Tibial artery (tissue), 4 donors: ENCODE results near the gene TMBIM1.
A peak's percentile ranks its signal among the peaks of the same experiment; 100 is the strongest.

Experiments used
- DNase-seq, 2 donors: peaks; one replicate each; pipeline ENCODE4 v3.0.0-alpha.2; 2019
- H3K27ac ChIP-seq, 2 donors: fragments of 200-600 bp; sonication (generic) in 1 of 2; 1 replicate in 1 of 2; 2 replicates in 1 of 2; pipeline ENCODE4 v1.5.1; 2018 to 2019; ENCODE audit warnings: mild to moderate bottlenecking in 1 of 2
- H3K27me3 ChIP-seq, 2 donors: fragments of 200-600 bp; sonication (generic) in 1 of 2; one replicate each; pipeline versions ENCODE4 v1.5.1 to v1.6.0; 2016 to 2019
- H3K36me3 ChIP-seq, 3 donors: fragments of 200-600 bp; sonication (generic) in 2 of 3; one replicate each; pipeline ENCODE4 v1.5.1; 2016 to 2019; ENCODE audit warnings: mild to moderate bottlenecking in 2 of 3
- H3K4me1 ChIP-seq, 4 donors: fragments of 200-600 bp; sonication (generic) in 2 of 4; 1 replicate in 3 of 4; 2 replicates in 1 of 4; pipeline ENCODE4 v1.5.1; 2016 to 2019
- H3K4me3 ChIP-seq, 2 donors: fragments of 200-600 bp; sonication (generic) in 1 of 2; 1 replicate in 1 of 2; 2 replicates in 1 of 2; pipeline ENCODE4 v1.5.1; 2018 to 2019; ENCODE audit warnings: mild to moderate bottlenecking in 2 of 2
- H3K9me3 ChIP-seq, 3 donors: fragments of 200-600 bp; sonication (generic) in 1 of 3; one replicate each; pipeline ENCODE4 v1.5.1; 2016 to 2019
- CTCF ChIP-seq, 2 experiments: fragments of 200-600 bp in 1 of 2; fragments of 450-650 bp in 1 of 2; IDR thresholded peaks; one replicate each; pipeline ENCODE4 v1.5.1; 2017 to 2019; ENCODE audit warnings: antibody characterized with exemption in 2 of 2, mild to moderate bottlenecking in 1 of 2, moderate library complexity in 1 of 2
- intact Hi-C: fragments of 100-400 bp; cut with DNase I; formaldehyde crosslinking; loops from one replicate; pipeline ENCODE4 v1.15.0; 2023; ENCODE audit warnings: low total_unique reads

The TMBIM1 gene

DNA sequence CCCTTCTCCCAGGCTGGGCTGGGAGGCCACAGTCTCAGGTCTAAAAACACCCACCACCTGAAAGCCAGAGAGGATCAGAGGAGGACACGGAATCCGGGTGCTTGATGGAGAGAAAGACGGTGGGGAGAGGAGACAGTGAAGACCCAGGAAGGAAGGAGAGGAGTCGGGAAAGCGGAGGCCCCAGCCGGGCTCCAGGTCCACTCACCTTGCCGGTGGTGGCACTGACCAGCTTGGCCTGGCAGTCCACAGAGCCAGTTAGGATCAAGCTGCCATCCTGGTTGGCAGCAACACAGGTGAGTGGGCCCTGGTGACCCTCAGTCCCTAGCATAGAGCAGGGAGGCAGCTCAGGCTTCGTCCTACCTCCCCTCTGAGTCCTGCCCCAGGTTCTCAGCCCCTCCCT, 26.7 kb downstream of the TMBIM1 start:
- H3K4me3 ChIP-seq: no peak overlapping the region
- H3K36me3 ChIP-seq: peaks cover 30 to 61% (median 48%) of the 10 kb centered on the region in 3 donors
- H3K27me3 ChIP-seq: no peaks in the 10 kb centered on the region
- H3K9me3 ChIP-seq: no peaks in the 10 kb centered on the region
- no peak for TF ChIP-seq CTCF (IDR thresholded peaks at IDR 0.05)
- H3K27ac ChIP-seq: no peak overlapping the region
- intact Hi-C loops: loop anchor here (5.0 to 10.0 kb wide), 2 partner anchors 51 to 78 kb away; partner anchors contain the start of gene ARPC2
- H3K4me1 ChIP-seq: peaks cover 0 to 36% (median 28%) of the 10 kb centered on the region in 4 donors
- DNase-seq: no peak

DNA sequence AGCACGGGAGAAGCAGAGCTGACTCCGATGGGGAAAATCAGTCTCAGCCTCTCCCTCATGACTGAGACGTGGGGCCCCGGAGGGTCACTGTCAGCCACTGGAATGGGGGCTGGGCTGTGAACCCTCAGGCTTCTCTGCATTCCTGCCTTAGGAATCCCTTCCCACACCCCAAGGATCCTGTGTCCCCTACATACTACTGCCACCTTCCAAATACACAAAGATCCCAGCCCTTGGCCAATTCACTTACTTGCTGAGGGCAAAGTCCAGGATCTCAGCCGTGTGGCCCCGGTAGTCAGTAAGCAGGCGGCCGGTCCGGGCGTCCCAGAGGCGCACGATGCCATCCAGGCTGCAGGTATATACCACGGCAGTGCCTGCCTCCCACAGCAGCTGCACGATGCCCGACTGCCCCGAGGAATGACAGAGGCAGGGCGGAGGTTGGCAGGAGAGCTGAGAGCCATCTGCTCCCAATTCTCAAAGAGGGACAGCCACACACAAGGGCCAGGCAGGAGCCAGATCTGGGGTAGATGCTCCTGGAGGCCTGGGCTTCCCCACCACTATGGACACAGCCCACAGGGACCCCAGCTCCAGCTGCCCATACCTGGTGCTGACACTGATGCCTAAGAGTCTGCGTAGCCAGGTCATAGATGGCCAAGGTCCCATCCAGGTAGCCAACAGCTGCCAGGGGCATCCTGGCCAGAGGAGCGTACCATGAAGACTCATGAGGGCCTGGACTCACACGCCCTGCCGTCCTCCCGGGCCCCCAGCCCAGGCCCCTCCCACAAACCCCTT, 27.3 kb downstream of the TMBIM1 start:
- Histone ChIP-seq H3K27ac (no peak overlapping the region), H3K4me3 (no peak overlapping the region)

DNA sequence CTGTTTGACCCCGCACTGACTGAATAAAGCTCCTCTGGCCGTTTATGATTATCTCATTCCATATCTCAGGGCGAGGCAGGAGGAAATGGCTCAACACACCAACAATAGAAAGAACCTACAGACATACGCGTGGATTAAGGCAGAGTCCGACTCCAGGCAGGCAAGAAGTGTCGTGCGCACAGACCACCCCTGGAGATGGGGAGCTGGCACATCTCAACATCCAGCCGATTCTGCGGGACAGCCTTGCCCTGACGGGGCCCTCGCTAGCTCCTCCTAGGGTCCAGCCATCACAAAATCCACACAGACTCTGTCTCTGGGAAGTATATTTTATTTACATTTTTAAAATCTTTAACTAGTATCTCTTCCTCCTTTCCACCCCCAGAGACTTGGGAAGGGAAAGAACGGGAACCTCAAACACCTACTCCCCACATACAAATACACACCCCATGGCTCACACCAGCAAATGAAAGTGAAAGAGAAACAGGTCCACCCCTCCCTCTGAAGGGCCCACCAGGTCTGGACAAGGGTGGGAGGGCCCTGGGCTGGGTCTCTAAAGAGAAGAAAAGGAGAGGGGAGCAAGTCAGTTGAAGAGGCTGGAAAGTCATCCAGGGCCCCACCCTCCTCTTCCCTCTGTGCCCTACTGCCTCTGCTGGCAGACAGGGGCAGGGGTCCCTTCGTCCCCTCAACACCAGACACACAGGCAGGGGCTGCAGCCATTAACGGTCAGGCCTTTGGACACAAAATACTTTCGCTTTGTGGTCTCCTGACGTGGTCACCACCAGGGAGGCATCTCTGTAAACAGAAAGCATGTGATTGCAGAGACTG, 28.3 kb downstream of the TMBIM1 start:
- Histone ChIP-seq H3K4me3 (no peak overlapping the region), H3K27me3 (no peaks in the 10 kb centered on the region), H3K27ac (no peak overlapping the region), H3K36me3 (peaks cover 30 to 61% (median 48%) of the 10 kb centered on the region in 3 donors), H3K9me3 (no peaks in the 10 kb centered on the region), H3K4me1 (peaks cover 0 to 47% (median 32%) of the 10 kb centered on the region in 4 donors)
- intact Hi-C loops: loop anchor here (10.0 kb wide), 1 partner anchor 49 kb away; the partner anchor contains the start of gene ARPC2
- peak in 1 of 2 donors; percentile 46 for DNase-seq
- TF ChIP-seq CTCF (IDR thresholded peaks at IDR 0.05): no peak

More for the DNA sequence above, 27.3 kb downstream of the TMBIM1 start:
- DNase-seq: peak in 1 of 2 donors; percentile 60
- intact Hi-C loops: loop anchor here (5.0 to 10.0 kb wide), 2 partner anchors 50 to 78 kb away; partner anchors contain the start of gene ARPC2
- Histone ChIP-seq H3K9me3 (no peaks in the 10 kb centered on the region), H3K27me3 (no peaks in the 10 kb centered on the region), H3K4me1 (peaks cover 0 to 41% (median 29%) of the 10 kb centered on the region in 4 donors), H3K36me3 (peaks cover 30 to 61% (median 48%) of the 10 kb centered on the region in 3 donors)
- TF ChIP-seq CTCF (IDR thresholded peaks at IDR 0.05): no peak

DNA sequence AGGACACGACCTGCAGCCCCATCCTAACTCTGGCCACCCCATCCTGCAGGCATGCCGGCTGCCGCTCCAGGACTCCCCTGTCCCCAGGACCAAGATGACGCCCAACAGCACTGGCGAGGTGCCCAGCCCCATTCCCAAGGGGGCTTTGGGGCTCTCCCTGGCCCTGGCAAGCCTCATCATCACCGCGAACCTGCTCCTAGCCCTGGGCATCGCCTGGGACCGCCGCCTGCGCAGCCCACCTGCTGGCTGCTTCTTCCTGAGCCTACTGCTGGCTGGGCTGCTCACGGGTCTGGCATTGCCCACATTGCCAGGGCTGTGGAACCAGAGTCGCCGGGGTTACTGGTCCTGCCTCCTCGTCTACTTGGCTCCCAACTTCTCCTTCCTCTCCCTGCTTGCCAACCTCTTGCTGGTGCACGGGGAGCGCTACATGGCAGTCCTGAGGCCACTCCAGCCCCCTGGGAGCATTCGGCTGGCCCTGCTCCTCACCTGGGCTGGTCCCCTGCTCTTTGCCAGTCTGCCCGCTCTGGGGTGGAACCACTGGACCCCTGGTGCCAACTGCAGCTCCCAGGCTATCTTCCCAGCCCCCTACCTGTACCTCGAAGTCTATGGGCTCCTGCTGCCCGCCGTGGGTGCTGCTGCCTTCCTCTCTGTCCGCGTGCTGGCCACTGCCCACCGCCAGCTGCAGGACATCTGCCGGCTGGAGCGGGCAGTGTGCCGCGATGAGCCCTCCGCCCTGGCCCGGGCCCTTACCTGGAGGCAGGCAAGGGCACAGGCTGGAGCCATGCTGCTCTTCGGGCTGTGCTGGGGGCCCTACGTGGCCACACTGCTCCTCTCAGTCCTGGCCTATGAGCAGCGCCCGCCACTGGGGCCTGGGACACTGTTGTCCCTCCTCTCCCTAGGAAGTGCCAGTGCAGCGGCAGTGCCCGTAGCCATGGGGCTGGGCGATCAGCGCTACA, 29.4 kb downstream of the TMBIM1 start:
- peak in 1 of 2 donors; percentile 70 for DNase-seq
- no peaks in the 10 kb centered on the region for H3K27me3 ChIP-seq
- TF ChIP-seq CTCF (IDR thresholded peaks at IDR 0.05): no peak
- peak overlapping the region; percentile 44 to 52 for H3K27ac ChIP-seq
- intact Hi-C loops: loop anchor here (10.0 kb wide), 1 partner anchor 48 kb away; the partner anchor contains the start of gene ARPC2
- peaks cover 0 to 47% (median 32%) of the 10 kb centered on the region in 4 donors for H3K4me1 ChIP-seq
- H3K9me3 ChIP-seq: no peaks in the 10 kb centered on the region
- H3K36me3 ChIP-seq: peaks cover 30 to 58% (median 48%) of the 10 kb centered on the region in 3 donors
- H3K4me3 ChIP-seq: no peak overlapping the region
